Activated naive CD4-positive, alpha-beta T cell treated with anti-CD3 and anti-CD28 coated beads, Interleukin-2, amount 50 U/mL, for 72 hours (primary cell): Measurements from ENCODE around the gene MYL12B. TPM values are rescaled to one million over a fixed set of nuclear protein-coding genes. Genes with fewer than 3 reads are reported as not detected.

Experiments used
- ATAC-seq, 2 donors: fragments of 150-1000 bp; cut with Tn5 transposase; 2 replicates each; pipeline ENCODE4 v1.10.0; 2021; ENCODE audit warnings: mild to moderate bottlenecking in 2 of 2, moderate library complexity in 2 of 2
- DNase-seq, 2 donors: peaks; one replicate each; pipeline ENCODE4 v3.0.0; 2021 to 2022; ENCODE audit warnings: low spot score in 2 of 2
- H3K27ac Mint-ChIP-seq, 2 donors: one replicate each; pipeline ENCODE4 v1.8.0; 2022; ENCODE audit warnings: mild to moderate bottlenecking in 2 of 2, mixed read lengths in 2 of 2
- H3K36me3 Mint-ChIP-seq, 2 donors: one replicate each; pipeline ENCODE4 v1.8.0; 2022; ENCODE audit warnings: mixed read lengths in 2 of 2
- H3K9me3 Mint-ChIP-seq, 2 donors: one replicate each; pipeline ENCODE4 v1.8.0; 2022; ENCODE audit warnings: mixed read lengths in 2 of 2
- total RNA-seq, 2 donors: library from RNA; stranded (reverse); gene quantifications; one replicate each; pipeline ENCODE4 v1.2.3, GENCODE V29; 2022

The MYL12B gene
- total RNA-seq, 2 donors from 2014 or later: 294 to 358 TPM

- ATAC-seq (peak in 1 of 2 donors; percentile 56), DNase-seq (no peak)
- Mint-ChIP-seq H3K36me3 (no peaks in the 10 kb centered on the region), H3K27ac (no peak overlapping the region), H3K9me3 (peaks cover 0 to 3% of the 10 kb centered on the region in 2 donors)
Measured at GRCh38 chr18:3230401-3231334, 31.3 kb upstream of the MYL12B start.

- Mint-ChIP-seq H3K36me3 (no peaks in the 10 kb centered on the region), H3K9me3 (no peaks in the 10 kb centered on the region), H3K27ac (no peak overlapping the region)
- DNase-seq: no peak
- ATAC-seq: no peak
Measured at GRCh38 chr18:3233004-3233403, 28.9 kb upstream of the MYL12B start.

GRCh38 chr18:3233433-3234168, 28.3 kb upstream of the MYL12B start:
- Mint-ChIP-seq H3K36me3 (no peaks in the 10 kb centered on the region), H3K9me3 (no peaks in the 10 kb centered on the region), H3K27ac (no peak overlapping the region)
- no peak for ATAC-seq
- no peak for DNase-seq

GRCh38 chr18:3234457-3234856, 27.5 kb upstream of the MYL12B start:
- Mint-ChIP-seq H3K36me3 (no peaks in the 10 kb centered on the region), H3K9me3 (no peaks in the 10 kb centered on the region), H3K27ac (no peak overlapping the region)
- peak in 1 of 2 donors; percentile 38 for ATAC-seq
- no peak for DNase-seq

- Mint-ChIP-seq H3K9me3 (peaks cover 0 to 6% of the 10 kb centered on the region in 2 donors), H3K27ac (no peak overlapping the region), H3K36me3 (peaks cover 5 to 7% of the 10 kb centered on the region in 2 donors)
- peak in 1 of 2 donors; percentile 60 for ATAC-seq
- DNase-seq: no peak
Measured at GRCh38 chr18:3235846-3236245, 26.1 kb upstream of the MYL12B start.

- DNase-seq: no peak
- ATAC-seq: peak in 1 of 2 donors; percentile 24
- Mint-ChIP-seq H3K27ac (no peak overlapping the region), H3K36me3 (peaks cover 8 to 12% of the 10 kb centered on the region in 2 donors), H3K9me3 (peaks cover 0 to 8% of the 10 kb centered on the region in 2 donors)
Measured at GRCh38 chr18:3236470-3236869, 25.5 kb upstream of the MYL12B start.

GRCh38 chr18:3238742-3239141, 23.2 kb upstream of the MYL12B start:
- H3K27ac Mint-ChIP-seq: no peak overlapping the region
- H3K36me3 Mint-ChIP-seq: peaks cover 18 to 23% of the 10 kb centered on the region in 2 donors
- DNase-seq: no peak
- ATAC-seq: no peak
- peaks cover 0 to 16% of the 10 kb centered on the region in 2 donors for H3K9me3 Mint-ChIP-seq

- peaks cover 45 to 57% of the 10 kb centered on the region in 2 donors for H3K36me3 Mint-ChIP-seq
- ATAC-seq (no peak), DNase-seq (no peak)
- peak overlapping the region in 1 of 2 donors; percentile 98 for H3K27ac Mint-ChIP-seq
- peaks cover 0 to 16% of the 10 kb centered on the region in 2 donors for H3K9me3 Mint-ChIP-seq
Measured at GRCh38 chr18:3245185-3245564, 16.8 kb upstream of the MYL12B start.

- DNase-seq (peak; percentile 79 to 84), ATAC-seq (peak; percentile 60)
- Mint-ChIP-seq H3K36me3 (peaks cover 43 to 58% of the 10 kb centered on the region in 2 donors), H3K27ac (peak overlapping the region; percentile 98 to 99), H3K9me3 (peaks cover 0 to 8% of the 10 kb centered on the region in 2 donors)
Measured at GRCh38 chr18:3245853-3246634, 15.9 kb upstream of the MYL12B start.

GRCh38 chr18:3246635-3247239, 15.2 kb upstream of the MYL12B start:
- ATAC-seq (peak in 1 of 2 donors; percentile 13), DNase-seq (peak; percentile 35 to 62)
- peak overlapping the region; percentile 98 to 99 for H3K27ac Mint-ChIP-seq
- H3K36me3 Mint-ChIP-seq: peaks cover 38 to 54% of the 10 kb centered on the region in 2 donors
- H3K9me3 Mint-ChIP-seq: peaks cover 0 to 7% of the 10 kb centered on the region in 2 donors

- DNase-seq (peak; percentile 97 to 99), ATAC-seq (peak; percentile 83 to 84)
- peaks cover 30 to 46% of the 10 kb centered on the region in 2 donors for H3K36me3 Mint-ChIP-seq
- peaks cover 0 to under 1% of the 10 kb centered on the region in 2 donors for H3K9me3 Mint-ChIP-seq
- H3K27ac Mint-ChIP-seq: peak within 1 kb of the TSS; percentile 98 to 99
Measured at GRCh38 chr18:3247240-3248061, 14.5 kb upstream of the MYL12B start, which contains the start of gene MYL12A. MYL12A (plus strand) TSS chr18:3247801; CDS start chr18:3253248, 5,447 bp downstream.

- DNase-seq: no peak
- Mint-ChIP-seq H3K27ac (peak overlapping the region; percentile 95 to 98), H3K9me3 (no peaks in the 10 kb centered on the region), H3K36me3 (peaks cover 33 to 50% of the 10 kb centered on the region in 2 donors)
- no peak for ATAC-seq
Measured at GRCh38 chr18:3248062-3248657, 13.8 kb upstream of the MYL12B start.

- no peaks in the 10 kb centered on the region for H3K9me3 Mint-ChIP-seq
- H3K36me3 Mint-ChIP-seq: peaks cover 39 to 54% of the 10 kb centered on the region in 2 donors
- peak overlapping the region; percentile 95 to 98 for H3K27ac Mint-ChIP-seq
- no peak for DNase-seq
- no peak for ATAC-seq
Measured at GRCh38 chr18:3248658-3249359, 13.1 kb upstream of the MYL12B start.
